ENCODE results near the gene CNIH1. TPM values are rescaled to one million over a fixed set of nuclear protein-coding genes. Genes with fewer than 3 reads are reported as not detected.

The CNIH1 gene
- total RNA-seq (2022) (118 and 123 TPM in 2 replicates), Bru-seq, nascent RNA (percentile 90 among the genes with signal in this experiment), BruChase-seq, experiment 1, labeled RNA remaining after a 6-hour chase (percentile 94 among the genes with signal in this experiment), BruChase-seq, experiment 2, labeled RNA remaining after a 2-hour chase (percentile 88 among the genes with signal in this experiment)
- long read RNA-seq, full-length matches to known transcripts = 129 of 132 reads
- long read RNA-seq, partial matches to known transcripts = 1 of 132 reads
- long read RNA-seq, other reads (novel, unspliced or antisense) = 2 of 132 reads

GRCh38 chr14:54440873-54441868 is at the start of gene CNIH1:
Gene CNIH1 (minus strand): TSS chr14:54441374. CDS start chr14:54441327, 47 bp downstream.
- intact Hi-C loops (cut with micrococcal nuclease; ENCODE audit: unreplicated experiment) = no loop called here

GRCh38 chr14:54490445-54491175 is 49.4 kb upstream of the CNIH1 start:
- Mint-ChIP-seq H3K4me1 (ENCODE audit: low read depth, unreplicated experiment) (peaks cover 23% of the 10 kb centered on the region), H3K27me3 (ENCODE audit: unreplicated experiment) (no peaks in the 10 kb centered on the region), H3K9me3 (ENCODE audit: low read depth, unreplicated experiment) (no peaks in the 10 kb centered on the region), H3K27ac (ENCODE audit: unreplicated experiment) (no peak overlapping the region), H3K4me3 (ENCODE audit: low read depth, unreplicated experiment) (no peak overlapping the region), H3K36me3 (ENCODE audit: insufficient read depth, unreplicated experiment) (peaks cover 22% of the 10 kb centered on the region)
- no peak for TF ChIP-seq CTCF (IDR thresholded peaks at IDR 0.05; ENCODE audit: unreplicated experiment)
- BruUV-seq (replicated peaks) = no TSS peak
- intact Hi-C loops (cut with micrococcal nuclease; ENCODE audit: unreplicated experiment) = no loop called here
- CTCF ChIA-PET = no interaction called here
- no peak for DNase-seq

More at GRCh38 chr14:54440873-54441868, at the start of gene CNIH1:
- Mint-ChIP-seq H3K36me3 (ENCODE audit: insufficient read depth, unreplicated experiment) (peaks cover 29% of the 10 kb centered on the region), H3K4me1 (ENCODE audit: low read depth, unreplicated experiment) (peaks cover 36% of the 10 kb centered on the region), H3K9me3 (ENCODE audit: low read depth, unreplicated experiment) (no peaks in the 10 kb centered on the region), H3K4me3 (ENCODE audit: low read depth, unreplicated experiment) (peak within 1 kb of the TSS; percentile 78), H3K27ac (ENCODE audit: unreplicated experiment) (peak within 1 kb of the TSS; percentile 80), H3K27me3 (ENCODE audit: unreplicated experiment) (no peaks in the 10 kb centered on the region)
- peak; percentile 91 for TF ChIP-seq CTCF (IDR thresholded peaks at IDR 0.05; ENCODE audit: unreplicated experiment)
- BruUV-seq (replicated peaks) = no TSS peak
- CTCF ChIA-PET = no interaction called here
- peak; percentile 96 for DNase-seq

GRCh38 chr14:54489731-54490444 is 48.7 kb upstream of the CNIH1 start:
- H3K27me3 Mint-ChIP-seq (ENCODE audit: unreplicated experiment) = no peaks in the 10 kb centered on the region
- BruUV-seq (replicated peaks) = no TSS peak
- H3K36me3 Mint-ChIP-seq (ENCODE audit: insufficient read depth, unreplicated experiment) = peaks cover 22% of the 10 kb centered on the region
- intact Hi-C loops (cut with micrococcal nuclease; ENCODE audit: unreplicated experiment) = loop anchor here (5.0 kb wide), 1 partner anchor 123 kb away; no protein-coding TSS in a partner anchor
- H3K9me3 Mint-ChIP-seq (ENCODE audit: low read depth, unreplicated experiment) = no peaks in the 10 kb centered on the region
- no peak for DNase-seq
- peak overlapping the region; percentile 79 for H3K4me3 Mint-ChIP-seq (ENCODE audit: low read depth, unreplicated experiment)
- peak overlapping the region; percentile 97 for H3K27ac Mint-ChIP-seq (ENCODE audit: unreplicated experiment)
- TF ChIP-seq CTCF (IDR thresholded peaks at IDR 0.05; ENCODE audit: unreplicated experiment) = no peak
- CTCF ChIA-PET = interaction anchor here (2.4 kb wide), 1 partner anchor 20 kb away, joined by 9 read pairs; the partner anchor contains the start of gene CGRRF1
- peaks cover 23% of the 10 kb centered on the region for H3K4me1 Mint-ChIP-seq (ENCODE audit: low read depth, unreplicated experiment)

Data from Calu3 (cell line).